NCI-H748 (cell line): ENCODE measurements around the gene WARS2.
A peak's percentile ranks its signal among the peaks of the same experiment; 100 is the strongest.
"Not testable (repeated sequence)": the region's sequence is repeated elsewhere in the genome, so short reads cannot be mapped to it uniquely, and the experiment has no call there.

Source experiments
- DNase-seq: peaks from one replicate; lab custom pipeline; 2025; ENCODE audit not compliant: unreplicated experiment; lab: John Stamatoyannopoulos, UW

Gene WARS2

DNA sequence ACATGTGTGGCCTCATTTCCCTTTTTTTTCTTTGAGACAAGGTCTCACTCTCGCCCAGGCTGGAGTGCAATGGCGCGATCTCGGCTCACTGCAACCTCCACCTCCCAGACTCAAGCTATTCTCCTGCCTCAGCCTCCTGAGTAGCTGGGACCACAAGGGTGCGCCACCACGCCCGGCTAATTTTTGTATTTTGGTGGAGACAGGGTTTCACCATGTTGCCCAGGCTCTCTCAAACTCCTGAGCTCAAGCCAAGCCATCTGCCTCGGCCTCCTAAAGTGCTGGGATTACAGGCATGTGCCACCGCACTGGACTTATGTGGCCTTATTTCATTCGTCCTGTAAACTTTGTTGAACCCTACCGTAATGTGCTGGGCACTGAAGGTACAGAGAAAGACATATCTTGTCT, 569 bp upstream of the WARS2 start:
- DNase-seq = peak; percentile 55

- peak; percentile 89 for DNase-seq
These were observed 636 bp downstream of the WARS2 start for GRCh38 chr1:119139857-119140176.

GRCh38 chr1:119139403-119139802, 1.1 kb downstream of the WARS2 start:
- peak; percentile 54 for DNase-seq

GRCh38 chr1:119136401-119136800, 4.1 kb downstream of the WARS2 start:
- DNase-seq = no peak

DNA sequence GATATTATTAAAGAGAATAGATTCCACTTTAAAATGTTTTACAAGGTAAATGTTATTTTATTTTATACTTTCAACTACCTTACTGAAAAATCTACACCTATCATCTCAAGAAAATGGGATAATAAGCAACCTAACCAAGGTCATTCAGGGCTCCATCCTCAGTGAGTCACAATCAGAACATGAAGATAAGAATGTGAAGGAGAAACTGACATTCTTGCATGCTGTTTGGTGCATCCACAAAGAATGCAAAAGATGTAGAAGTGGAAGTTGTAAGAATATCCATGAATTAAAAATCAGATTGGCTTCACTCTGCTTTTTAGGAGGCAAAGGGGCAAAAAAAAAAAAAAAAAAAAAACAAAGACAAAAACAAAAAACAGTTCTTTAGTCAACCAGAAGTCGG, 6.5 kb downstream of the WARS2 start:
- DNase-seq = no peak

- DNase-seq = no peak
These were observed 8.3 kb downstream of the WARS2 start for GRCh38 chr1:119132179-119132578.

DNA sequence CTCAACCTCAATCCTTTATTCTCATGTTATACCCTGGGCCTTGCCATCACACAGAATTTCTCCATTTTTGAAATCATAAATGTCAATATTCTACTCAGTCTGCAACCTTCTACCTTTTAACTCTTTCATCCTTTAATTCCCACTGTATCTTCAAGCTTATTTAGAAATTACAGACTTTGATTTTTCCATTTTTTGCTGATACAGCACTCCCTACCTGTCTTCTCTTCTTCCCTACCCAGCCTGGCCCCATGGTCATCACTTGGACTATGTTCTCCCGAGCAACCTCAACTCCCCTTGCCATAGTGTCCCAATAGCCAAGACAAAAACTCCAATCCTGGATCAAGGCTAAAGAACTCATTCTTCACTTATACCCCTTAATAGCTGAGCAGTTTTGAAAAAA, 14.6 kb downstream of the WARS2 start:
- DNase-seq = no peak

DNA sequence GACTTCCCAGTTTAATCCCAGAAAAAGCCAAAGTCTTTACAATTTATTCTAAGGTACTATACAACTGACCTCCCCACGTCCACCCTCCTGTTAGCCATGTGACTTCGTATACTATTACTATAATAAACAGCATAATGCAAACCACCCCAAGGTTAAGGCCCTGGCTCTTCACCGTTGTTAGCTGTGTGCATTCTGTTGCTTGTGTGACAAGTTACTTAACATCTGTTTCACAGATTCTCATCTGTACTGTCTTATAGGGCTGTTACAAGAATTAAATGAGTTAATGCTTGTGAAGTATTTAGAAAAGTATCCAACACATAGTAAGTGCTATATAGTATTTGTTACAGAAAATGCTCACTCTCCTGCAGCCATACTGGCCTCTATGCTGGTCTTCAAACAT, 15.7 kb downstream of the WARS2 start:
- DNase-seq = no peak

GRCh38 chr1:119121872-119122271, 18.6 kb downstream of the WARS2 start:
- DNase-seq = not testable (repeated sequence)

DNA sequence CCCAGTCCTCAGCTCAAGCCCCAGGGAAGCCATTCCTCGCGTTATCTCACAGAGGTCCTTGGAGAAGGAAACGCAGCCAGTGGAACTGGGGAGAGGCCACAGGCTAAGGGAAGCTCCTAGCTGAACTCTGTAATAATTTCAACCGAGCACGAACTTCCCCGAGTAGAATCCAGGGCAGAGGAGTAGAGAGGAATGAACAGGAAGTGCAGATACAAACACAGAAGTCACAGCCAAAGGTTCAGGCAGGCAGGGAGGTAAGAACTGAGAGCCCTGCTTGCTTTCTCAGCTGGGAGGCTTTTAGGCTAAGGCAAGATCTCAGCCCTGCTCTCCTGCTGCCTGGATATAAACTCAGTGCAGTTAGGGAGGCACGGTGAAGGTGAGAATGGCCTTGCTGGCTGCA, 23.7 kb downstream of the WARS2 start:
- no peak for DNase-seq

- DNase-seq = peak; percentile 1
These were observed 24.7 kb downstream of the WARS2 start for GRCh38 chr1:119115736-119116135.

DNA sequence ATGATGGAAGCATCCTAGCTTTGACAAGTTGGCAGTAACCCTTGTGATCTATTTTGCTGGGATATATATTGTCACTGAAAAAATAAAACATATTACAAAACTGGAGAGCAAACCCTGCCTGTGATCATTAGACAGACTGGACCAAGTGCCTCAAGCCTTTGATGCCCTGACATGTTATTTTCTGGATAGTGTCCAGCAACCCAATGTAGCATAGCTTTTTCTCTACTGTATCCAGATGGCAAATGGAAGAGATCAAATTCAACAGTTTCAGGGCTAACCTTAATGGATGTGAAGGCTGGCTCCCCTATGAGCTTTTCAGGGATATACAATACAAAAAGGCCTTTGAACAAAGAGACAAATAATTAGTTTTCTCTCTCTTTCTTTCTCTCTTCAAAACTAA, 25.1 kb downstream of the WARS2 start:
- peak; percentile 46 for DNase-seq

DNA sequence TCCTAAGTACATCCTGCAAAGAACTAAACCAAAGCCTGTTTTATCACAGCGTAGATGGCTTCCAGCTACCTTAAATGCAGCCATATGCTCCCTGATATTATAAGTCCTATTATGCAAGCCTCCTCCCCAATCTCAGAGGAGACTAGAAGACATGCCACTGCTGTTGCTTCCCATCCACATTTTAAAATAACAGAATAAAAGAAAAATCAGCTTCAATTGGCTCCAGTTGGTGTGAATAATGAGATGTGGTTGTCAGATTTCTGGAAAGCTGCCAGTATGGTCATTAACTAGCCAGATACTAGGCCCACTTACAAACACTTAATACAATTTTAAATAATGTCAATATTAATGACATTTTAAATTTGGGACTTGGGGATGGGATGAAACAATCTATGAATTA, 25.7 kb downstream of the WARS2 start:
- peak; percentile 22 for DNase-seq

DNA sequence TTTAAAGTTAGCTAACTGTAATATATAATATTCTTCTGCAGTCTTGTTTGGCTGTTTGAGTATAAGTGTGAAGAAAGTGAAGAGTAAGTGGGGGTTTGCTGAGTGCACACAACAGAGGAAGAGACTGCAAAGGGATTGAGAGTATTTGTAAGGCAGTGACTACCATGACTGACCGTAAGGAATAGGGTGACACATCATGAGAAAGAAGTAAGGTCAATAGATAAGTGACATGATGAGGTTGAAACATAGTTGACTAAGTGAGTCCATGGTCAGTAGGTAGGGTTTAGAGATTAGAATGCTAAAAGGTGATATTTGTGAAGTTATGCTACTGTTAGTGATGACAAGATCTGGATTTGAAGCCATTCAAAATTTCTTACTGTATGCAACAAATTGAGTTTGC, 27.7 kb downstream of the WARS2 start:
- DNase-seq = no peak

DNA sequence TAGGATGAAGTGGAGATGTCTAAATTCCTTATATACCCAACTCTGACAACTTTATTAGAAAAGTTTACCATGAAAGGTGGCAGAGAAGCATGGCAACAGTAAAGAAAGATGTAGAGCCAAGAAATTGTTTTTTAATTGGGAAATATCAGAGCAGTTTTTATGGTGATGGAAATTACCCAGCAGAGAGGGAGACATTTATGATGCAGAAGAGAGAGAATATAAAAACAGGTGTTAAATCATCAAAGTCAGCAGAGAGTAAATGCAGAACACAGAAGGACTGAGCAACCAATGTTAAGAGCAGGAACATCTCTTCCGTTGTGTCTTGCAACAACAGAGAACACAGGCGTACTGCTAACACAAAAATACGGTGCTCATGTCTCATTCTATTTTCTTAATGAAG, 28.2 kb downstream of the WARS2 start:
- DNase-seq = no peak

- no peak for DNase-seq
These were observed 31.5 kb downstream of the WARS2 start for GRCh38 chr1:119108988-119109387.

GRCh38 chr1:119103764-119104163, 36.7 kb downstream of the WARS2 start:
- DNase-seq = no peak

DNA sequence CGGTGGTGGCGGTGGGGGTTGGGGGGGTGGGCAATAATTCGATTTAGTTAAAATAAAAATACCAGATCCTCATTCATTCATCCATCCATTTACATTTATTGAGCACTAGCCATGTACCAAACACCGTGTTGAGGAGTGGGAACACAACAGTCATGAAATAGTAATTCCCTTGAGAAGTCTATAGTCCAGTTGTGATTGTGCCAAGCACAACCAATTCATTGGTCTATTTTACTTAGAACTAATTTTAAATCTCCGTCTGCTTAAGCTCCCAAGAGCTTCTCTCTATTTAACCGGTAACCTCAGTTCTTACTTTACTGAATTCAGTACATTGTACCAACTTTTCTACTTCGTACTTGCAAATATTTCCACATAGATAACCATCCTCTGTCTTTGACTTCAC, 38.4 kb downstream of the WARS2 start:
- no peak for DNase-seq

DNA sequence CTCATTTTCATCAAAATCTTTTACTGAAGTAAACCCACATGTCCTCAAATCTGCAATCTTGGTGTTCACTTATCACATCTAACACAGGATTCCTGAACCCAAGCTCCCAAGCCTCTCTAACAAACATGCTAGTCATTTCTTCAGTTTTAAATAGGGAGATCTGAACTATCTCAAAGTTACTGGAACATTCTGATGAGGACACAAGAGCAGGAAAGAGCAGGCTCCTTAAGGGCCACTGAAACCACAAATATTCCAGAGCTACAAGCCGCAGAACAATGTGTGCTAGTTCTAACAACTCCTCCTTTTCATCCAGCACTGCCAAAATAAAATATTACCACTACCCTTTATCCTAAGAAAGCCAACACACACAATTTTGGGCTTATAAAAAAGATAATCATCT, 38.9 kb downstream of the WARS2 start:
- DNase-seq = no peak

- DNase-seq = no peak
These were observed 40.7 kb downstream of the WARS2 start for GRCh38 chr1:119099775-119100174.

GRCh38 chr1:119097380-119097779, 43.1 kb downstream of the WARS2 start:
- DNase-seq = no peak

DNA sequence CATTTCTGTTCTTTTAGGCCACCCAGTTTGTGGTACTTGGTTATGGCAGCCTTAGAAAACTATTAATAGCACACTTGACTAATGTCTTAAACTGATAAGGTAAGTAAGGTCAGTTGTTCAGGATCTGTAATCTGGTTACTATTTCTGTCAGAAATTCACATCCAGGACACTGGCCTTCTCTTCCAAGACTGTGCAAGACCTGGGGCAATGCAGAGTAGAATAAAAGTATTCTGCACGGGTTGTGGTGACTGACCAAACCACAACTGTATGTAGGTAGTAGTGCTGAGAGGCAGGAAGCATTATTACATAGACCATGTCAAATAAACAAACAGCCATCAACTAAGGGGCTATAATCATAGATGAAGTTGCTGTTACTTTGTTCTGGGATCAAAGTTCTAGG, 46.7 kb downstream of the WARS2 start:
- no peak for DNase-seq

- no peak for DNase-seq
These were observed 48.8 kb downstream of the WARS2 start for GRCh38 chr1:119091618-119092017.

DNA sequence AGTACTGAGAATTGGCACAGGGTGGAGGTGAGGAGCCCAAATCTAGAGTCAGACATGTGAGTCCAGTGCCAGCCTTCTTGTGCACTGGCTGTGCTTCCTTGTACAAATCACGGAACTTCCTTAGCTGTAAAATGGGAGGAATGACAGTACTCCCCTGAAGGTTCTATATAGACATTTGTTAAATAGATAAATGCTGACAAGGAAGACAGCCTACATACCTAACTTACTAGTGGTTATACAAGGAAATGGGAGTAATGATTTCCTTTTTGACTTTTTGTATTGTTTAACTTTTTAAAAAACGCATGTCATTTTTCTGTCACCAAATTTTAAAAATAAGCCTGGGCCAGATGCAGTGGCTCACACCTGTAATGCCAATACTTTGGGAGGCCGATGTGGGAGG, 50.2 kb downstream of the WARS2 start:
- DNase-seq = no peak
